K562 (cell line): Measurements from ENCODE around the gene FITM1. TPM values are rescaled to one million over a fixed set of nuclear protein-coding genes. Genes with fewer than 3 reads are reported as not detected.
A peak's percentile ranks its signal among the peaks of the same experiment; 100 is the strongest.
"Not testable (repeated sequence)": the region's sequence is repeated elsewhere in the genome, so short reads cannot be mapped to it uniquely, and the experiment has no call there.

Experiments used
- ATAC-seq: fragments of 200-7000 bp; cut with Tn5 transposase; 3 replicates; pipeline ENCODE4 v1.9.1; 2020; ENCODE audit warnings: moderate library complexity
- BruUV-seq: library from RNA; stranded (reverse); fragments of 400-500 nt; replicated peaks from 2 replicates; lab custom pipeline; 2021; lab: Mats Ljungman, UMichigan
- CTCF ChIA-PET: fragments of 300-600 bp; formaldehyde crosslinking; extraction: SDS; loops from one replicate; lab custom pipeline; 2021; ENCODE audit warnings: low intra/inter-chr PET ratio; lab: Yijun Ruan, JAX
- POLR2A ChIA-PET: fragments of 300-600, 350-650 bp; sonication (Branson Sonifier 250); formaldehyde crosslinking; extraction: SDS; loops from one replicate; lab custom pipeline; 2021; ENCODE audit warnings: antibody characterized with exemption, inconsistent platforms; lab: Yijun Ruan, JAX
- DNase-seq, 4 experiments: peaks; one replicate each; pipeline versions ENCODE4 v3.0.0 to v3.0.0-alpha.2; 2011 to 2018; ENCODE audit warnings: low spot score in 3 of 4, mixed read lengths in 3 of 4; ENCODE audit errors: extremely low read depth in 1 of 4
- FAIRE-seq: peaks from 2 replicates; lab custom pipeline; 2011; peaks lifted over from hg19 to GRCh38; lab: Jason Lieb, UNC
- H2AFZ ChIP-seq: 2 replicates; pipeline ENCODE4 v1.6.0; 2011; ENCODE audit warnings: low read depth, low read length, control low read depth, inconsistent platforms
- H3K27ac ChIP-seq: fragments of 200-600 bp; 3 replicates; pipeline ENCODE4 v1.8.0; 2011; ENCODE audit warnings: low read depth, mild to moderate bottlenecking, control low read depth, inconsistent platforms, low read length, moderate library complexity, mixed read lengths; ENCODE audit errors: extremely low read depth
- H3K27me3 ChIP-seq, 2 experiments: fragments of 300-600 bp in 1 of 2; 2 replicates in 1 of 2; 3 replicates in 1 of 2; pipeline versions ENCODE4 v1.6.0 to v1.8.0; 2011; ENCODE audit warnings: inconsistent platforms in 2 of 2, low read length in 2 of 2, mild to moderate bottlenecking in 1 of 2, mixed read lengths in 1 of 2, moderate library complexity in 1 of 2; ENCODE audit not compliant: control insufficient read depth in 2 of 2, insufficient read depth in 2 of 2
- H3K36me3 ChIP-seq: fragments of 300-600 bp; 3 replicates; pipeline ENCODE4 v1.8.0; 2011; ENCODE audit warnings: mild to moderate bottlenecking, low read length, inconsistent platforms; ENCODE audit not compliant: control insufficient read depth, insufficient read depth
- H3K4me1 ChIP-seq, 2 experiments: fragments of 200-600 bp in 1 of 2; replicated peaks in 1 of 2; 2 replicates in 1 of 2; 3 replicates in 1 of 2; pipeline versions ENCODE4 v1.5.1 to v1.8.0; 2011; ENCODE audit warnings: inconsistent platforms in 2 of 2, low read length in 2 of 2, mild to moderate bottlenecking in 1 of 2, mixed read lengths in 1 of 2, moderate library complexity in 1 of 2; ENCODE audit not compliant: control insufficient read depth in 2 of 2, insufficient read depth in 2 of 2
- H3K4me2 ChIP-seq: 2 replicates; pipeline ENCODE4 v1.6.1; 2011; ENCODE audit warnings: low read length, control low read depth, inconsistent platforms, mixed read lengths; ENCODE audit not compliant: insufficient read depth
- H3K4me3 ChIP-seq: fragments of 200-600 bp; sonication (generic), shearing (Covaris generic); 2 replicates; pipeline ENCODE4 v1.5.1; 2016; ENCODE audit warnings: control low read depth, inconsistent platforms
- H3K79me2 ChIP-seq: fragments of 200-600 bp; 3 replicates; pipeline ENCODE4 v1.8.0; 2011; ENCODE audit warnings: low read length, inconsistent platforms; ENCODE audit not compliant: control insufficient read depth, insufficient read depth
- H3K9ac ChIP-seq, 2 experiments: 2 replicates each; pipeline versions ENCODE4 v1.6.0 to v1.6.1; 2011; ENCODE audit warnings: low read depth in 2 of 2, low read length in 2 of 2, control low read depth in 1 of 2, inconsistent platforms in 1 of 2, mild to moderate bottlenecking in 1 of 2, mixed read lengths in 1 of 2; ENCODE audit not compliant: insufficient read depth in 1 of 2
- H3K9me1 ChIP-seq: one replicate; pipeline ENCODE4 v1.6.0; 2011; ENCODE audit warnings: inconsistent platforms, mild to moderate bottlenecking, low read length, moderate library complexity; ENCODE audit not compliant: control insufficient read depth, insufficient read depth
- H3K9me3 ChIP-seq: replicated peaks from 2 replicates; pipeline ENCODE4 v1.5.1; 2011; ENCODE audit warnings: low read depth, low read length, inconsistent platforms; ENCODE audit not compliant: control insufficient read depth, insufficient read depth
- H4K20me1 ChIP-seq: replicated peaks from 2 replicates; pipeline ENCODE4 v1.6.1; 2011; ENCODE audit warnings: low read length, inconsistent platforms, mixed read lengths; ENCODE audit not compliant: control insufficient read depth, insufficient read depth
- E4F1 ChIP-seq: fragments of 250-450 bp; sonication (Bioruptor Pico); IDR thresholded peaks from 2 replicates; pipeline ENCODE4 v1.5.0; 2021; ENCODE audit warnings: mild to moderate bottlenecking, borderline replicate concordance
- POLR2G ChIP-seq: fragments of 200-400 bp; formaldehyde crosslinking; IDR thresholded peaks from 2 replicates; pipeline ENCODE4 v1.6.1; 2017; ENCODE audit warnings: low read depth, mild to moderate bottlenecking, antibody characterized with exemption, low read length, moderate library complexity
- RBM22 ChIP-seq: fragments of 200-400 bp; formaldehyde crosslinking; IDR thresholded peaks from 2 replicates; pipeline ENCODE4 v1.6.1; 2018; ENCODE audit warnings: low read length, low read depth; ENCODE audit not compliant: poor library complexity, severe bottlenecking
- WGBS: fragments of 100-300 bp; shearing (Covaris generic); methylation state at CpG from one replicate; pipeline ENCODE4 v1.1.6; 2016; ENCODE audit warnings: low coverage, mixed read lengths; ENCODE audit not compliant: insufficient coverage; ENCODE audit errors: missing lambda C conversion rate; 5-methylcytosine and 5-hydroxymethylcytosine counted together
- in situ Hi-C: fragments of 300-500 bp; cut with MboI; formaldehyde crosslinking; loops from 4 replicates; pipeline ENCODE4 v1.15.0; 2018; ENCODE audit warnings: inconsistent platforms, mixed read lengths
- intact Hi-C: fragments of 100-400 bp; cut with micrococcal nuclease; formaldehyde crosslinking; loops from 2 replicates; pipeline ENCODE4 v1.14.2; 2022
- polyA plus RNA-seq, 8 experiments: library from polyadenylated mRNA; depleted of rRNA in 4 of 8; stranded (reverse) in 5 of 8; unstranded in 3 of 8; fragments of >200 nt; fragmentation: Nextera tagmentation in 2 of 8; fragmentation: Illumina TruSeq in 1 of 8; extraction: Ambion mirVana in 2 of 8; extraction: Trizol in 1 of 8; gene quantifications; 2 replicates each; pipeline versions ENCODE4 v1.2.1 to v1.2.3, GENCODE V29; 2011 to 2014; ENCODE audit warnings: inconsistent platforms in 1 of 8, missing spikeins in 1 of 8
- total RNA-seq, 7 experiments: library from RNA; depleted of rRNA in 6 of 7; stranded (reverse); fragments of >200 nt in 6 of 7; fragmentation: Illumina TruSeq in 2 of 7; extraction: Trizol in 2 of 7; gene quantifications; 2 replicates each; pipeline versions ENCODE4 v1.2.1 to v1.2.3, GENCODE V29; 2011 to 2021; ENCODE audit warnings: low replicate concordance in 1 of 7
- TF ChIP-seq, protein P1 (sequence below): fragments of 250-450 bp; sonication (Bioruptor Pico); IDR thresholded peaks from 2 replicates; pipeline ENCODE4 v1.4.0; 2020; ENCODE audit warnings: mild to moderate bottlenecking

The FITM1 gene
- total and polyA plus RNA-seq, 9 of the 15 experiments (the other 6 are each of a cell fraction or from before 2014, with no cell fraction given): 0.09 to 0.20 TPM; not detected in 7

- CTCF ChIA-PET: interaction anchor here (0.5 kb wide), 1 partner anchor 144 kb away, joined by 4 read pairs; no protein-coding TSS in a partner anchor
- H3K9me1 ChIP-seq: no peaks in the 10 kb centered on the region
- no peaks in the 10 kb centered on the region; a peak in 1 of 5 replicates for H3K4me1 ChIP-seq
- WGBS: 98% methylated on average over 6 of the region's 13 CpGs
- FAIRE-seq (no peak), DNase-seq (no peak), ATAC-seq (no peak)
- no peaks in the 10 kb centered on the region for H3K79me2 ChIP-seq
- H3K27ac ChIP-seq: no peak overlapping the region
- no peaks in the 10 kb centered on the region for H4K20me1 ChIP-seq
- H3K4me3 ChIP-seq: no peak overlapping the region
- H2AFZ ChIP-seq: no peak overlapping the region
- intact Hi-C loops (no loop called here), in situ Hi-C loops (no loop called here)
- no peak overlapping the region for H3K4me2 ChIP-seq
- H3K9ac ChIP-seq: no peak overlapping the region
- BruUV-seq: no TSS peak
- peaks cover 45% of the 10 kb centered on the region; the same call in 2 of the 3 replicates for H3K36me3 ChIP-seq
- no peaks in the 10 kb centered on the region; the same call in 1 of the 2 replicates for H3K9me3 ChIP-seq
- TF ChIP-seq POLR2G (peak; percentile 75), RBM22 (peak; percentile 34), E4F1 (CRISPR knock-in tag) (no peak)
- TF ChIP-seq, protein P1, sequence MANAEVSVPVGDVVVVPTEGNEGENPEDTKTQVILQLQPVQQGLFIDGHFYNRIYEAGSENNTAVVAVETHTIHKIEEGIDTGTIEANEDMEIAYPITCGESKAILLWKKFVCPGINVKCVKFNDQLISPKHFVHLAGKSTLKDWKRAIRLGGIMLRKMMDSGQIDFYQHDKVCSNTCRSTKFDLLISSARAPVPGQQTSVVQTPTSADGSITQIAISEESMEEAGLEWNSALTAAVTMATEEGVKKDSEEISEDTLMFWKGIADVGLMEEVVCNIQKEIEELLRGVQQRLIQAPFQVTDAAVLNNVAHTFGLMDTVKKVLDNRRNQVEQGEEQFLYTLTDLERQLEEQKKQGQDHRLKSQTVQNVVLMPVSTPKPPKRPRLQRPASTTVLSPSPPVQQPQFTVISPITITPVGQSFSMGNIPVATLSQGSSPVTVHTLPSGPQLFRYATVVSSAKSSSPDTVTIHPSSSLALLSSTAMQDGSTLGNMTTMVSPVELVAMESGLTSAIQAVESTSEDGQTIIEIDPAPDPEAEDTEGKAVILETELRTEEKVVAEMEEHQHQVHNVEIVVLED (CRISPR knock-in tag): no peak
- no peaks in the 10 kb centered on the region for H3K27me3 ChIP-seq
- POLR2A ChIA-PET: interaction anchor here (1.0 to 2.4 kb wide), 3 partner anchors 9 to 29 kb away, joined by 4 to 13 read pairs (median 13); partner anchors contain the start of genes DCAF11, NRL and PCK2
Measured at GRCh38 chr14:24103451-24103850, 27.0 kb upstream of the FITM1 start.

DNA sequence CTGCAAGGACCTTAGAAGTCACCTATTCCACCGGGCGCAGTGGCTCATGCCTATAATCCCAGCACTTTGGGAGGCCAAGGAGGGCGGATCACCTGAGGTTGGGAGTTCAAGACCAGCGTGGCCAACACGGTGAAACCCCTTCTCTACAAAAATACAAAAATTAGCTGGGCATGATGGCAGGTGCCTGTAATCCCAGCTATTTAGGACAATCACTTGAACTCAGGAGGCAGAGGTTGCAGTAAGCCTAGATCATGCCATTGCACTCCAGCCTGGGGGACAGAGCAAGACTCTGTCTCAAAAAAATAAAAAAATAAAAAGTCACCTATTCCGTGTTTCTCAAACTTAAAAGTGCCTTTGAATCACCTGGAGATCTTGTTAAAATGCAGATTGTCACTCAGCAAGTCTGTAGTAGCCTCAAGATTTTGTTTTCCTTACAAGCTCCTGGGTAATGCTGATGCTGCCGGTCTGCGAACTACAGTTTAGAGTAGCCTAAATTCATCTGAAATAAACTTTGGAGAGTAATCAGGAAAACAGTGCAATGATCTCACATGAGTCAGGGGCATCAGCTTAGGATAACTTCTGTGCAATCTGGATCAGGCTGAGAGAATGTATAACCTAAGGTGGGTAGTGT lies 24.7 kb upstream of the FITM1 start:
- POLR2A ChIA-PET: interaction anchor here (0.7 to 4.8 kb wide), 3 partner anchors 8 to 15 kb away, joined by 3 to 29 read pairs (median 11); partner anchors contain the start of genes DCAF11, NRL and PCK2
- in situ Hi-C loops, ATAC-seq, H3K79me2 ChIP-seq, H3K4me2 ChIP-seq, H3K4me1 ChIP-seq, FAIRE-seq, H3K27ac ChIP-seq, H3K9me3 ChIP-seq, BruUV-seq, DNase-seq, H3K9ac ChIP-seq, H3K9me1 ChIP-seq, H4K20me1 ChIP-seq, H3K4me3 ChIP-seq, CTCF ChIA-PET, H2AFZ ChIP-seq, H3K27me3 ChIP-seq: not testable (repeated sequence)
- 76% methylated on average over 7 of the region's 8 CpGs for WGBS
- intact Hi-C loops: loop anchor here (5.0 kb wide), 1 partner anchor 208 kb away; no protein-coding TSS in a partner anchor
- peaks cover 22% of the 10 kb centered on the region; the same call in 2 of the 3 replicates for H3K36me3 ChIP-seq
